ENCODE measurements around the gene C15orf62. TPM values are rescaled to one million over a fixed set of nuclear protein-coding genes. Genes with fewer than 3 reads are reported as not detected.

Gene C15orf62
- total RNA-seq, 2 experiments from 2014 or later = 0.58 to 0.80 TPM

DNA sequence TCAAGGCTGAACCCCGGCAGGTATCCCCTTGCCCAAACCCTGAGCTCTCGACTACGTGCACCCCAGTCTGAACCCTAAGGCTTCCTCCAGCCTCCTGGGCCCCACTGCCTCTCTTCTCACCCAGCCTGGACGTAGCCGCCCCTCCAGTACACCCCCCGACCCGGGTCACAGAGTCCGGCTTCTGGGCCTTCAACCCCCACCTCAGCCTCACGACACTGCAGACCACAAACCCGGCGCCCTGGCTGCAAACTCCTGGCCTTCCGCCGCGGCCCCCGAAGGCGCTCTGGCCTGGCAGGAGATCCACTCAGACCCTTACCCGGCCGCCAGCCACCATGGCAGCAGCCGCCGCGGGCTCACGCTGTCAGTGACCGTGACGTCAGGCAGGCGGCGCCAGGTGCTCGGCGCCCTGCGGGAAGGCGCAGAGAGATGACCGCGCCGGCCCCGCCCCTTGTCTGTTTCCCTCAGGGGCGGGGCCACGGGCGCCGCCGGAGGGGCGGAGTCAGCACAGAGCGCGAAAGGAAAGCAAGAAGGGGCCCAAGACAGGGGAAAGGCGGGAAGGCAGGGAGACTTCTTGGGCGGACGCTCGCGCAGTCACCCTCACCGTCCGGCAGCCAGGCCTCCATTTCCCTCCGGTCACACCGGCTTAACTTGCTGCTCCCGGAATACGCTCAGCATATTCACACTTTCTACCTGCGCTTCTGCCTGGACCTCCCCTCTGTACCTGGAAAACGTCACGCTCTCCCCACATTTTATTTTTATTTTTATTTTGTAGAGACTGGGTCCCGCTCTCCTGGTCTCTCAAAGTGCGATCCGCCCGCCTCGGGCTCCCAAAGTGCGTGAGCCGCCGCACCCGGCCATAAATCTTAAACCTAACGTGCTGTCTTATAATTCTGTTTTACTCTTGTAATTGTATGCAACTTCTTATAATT lies 14.6 kb upstream of the C15orf62 start, which contains the start of gene RMDN3:
Gene RMDN3 (minus strand): TSS at position 372 of the 929 bp plus-strand sequence. CDS start 471 bp downstream, outside the sequence.
- peak; percentile 97 for DNase-seq
- peak within 1 kb of the TSS; percentile 91 for H3K4me3 Mint-ChIP-seq
- ATAC-seq = peak; percentile 92
- H3K27ac Mint-ChIP-seq = peak within 1 kb of the TSS; percentile 99
- intact Hi-C loops (cut with DNase I, micrococcal nuclease) = loop anchor here (1.0 to 5.0 kb wide), 18 partner anchors 8 to 662 kb away; partner anchors contain the start of genes DNAJC17 (in 2 of the 2), ZFYVE19 (in 2 of the 2), BAHD1 (in 1 of the 2) and CCDC32 (in 1 of the 2)
- ChIA-PET CTCF (interaction anchor here (1.3 kb wide), 1 partner anchor 9 kb away, joined by 3 read pairs; the partner anchor contains the start of gene GCHFR), POLR2A (no interaction called here)
- H3K9me3 Mint-ChIP-seq (ENCODE audit: low read depth) = no peaks in the 10 kb centered on the region
- H3K4me1 Mint-ChIP-seq = peaks cover 27% of the 10 kb centered on the region
- H3K36me3 Mint-ChIP-seq (ENCODE audit: low read depth) = peaks cover 24% of the 10 kb centered on the region
- H3K27me3 Mint-ChIP-seq = no peaks in the 10 kb centered on the region

DNA sequence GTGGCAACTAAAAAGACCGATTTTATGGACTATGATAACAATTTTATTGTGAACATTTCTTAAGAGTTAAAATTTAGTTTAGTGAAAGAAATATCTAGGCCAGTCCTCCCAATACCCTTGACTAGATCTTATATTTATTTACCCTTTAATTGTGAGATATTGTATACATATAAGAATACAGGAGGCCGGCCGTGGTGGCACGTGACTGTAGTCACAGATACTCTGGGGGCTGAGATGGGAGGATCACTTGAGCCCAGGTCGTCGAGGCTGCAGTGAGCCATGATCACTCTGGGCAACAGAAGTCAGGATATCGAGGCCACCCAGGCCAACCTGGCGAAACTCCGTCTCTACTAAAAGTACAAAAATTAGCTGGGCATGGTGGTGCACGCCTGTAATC lies 14.0 kb upstream of the C15orf62 start:
- Mint-ChIP-seq H3K4me3 (peak overlapping the region; percentile 91), H3K27ac (peak overlapping the region; percentile 99), H3K4me1 (peaks cover 27% of the 10 kb centered on the region), H3K36me3 (ENCODE audit: low read depth) (peaks cover 21% of the 10 kb centered on the region), H3K9me3 (ENCODE audit: low read depth) (no peaks in the 10 kb centered on the region), H3K27me3 (no peaks in the 10 kb centered on the region)
- ATAC-seq (no peak), DNase-seq (peak; percentile 34)
- CTCF ChIA-PET = interaction anchor here (2.6 kb wide), 1 partner anchor 27 kb away, joined by 12 read pairs; no protein-coding TSS in a partner anchor
- POLR2A ChIA-PET = interaction anchor here (0.6 to 1.2 kb wide), 3 partner anchors 61 to 382 kb away, joined by 3 to 6 read pairs (median 5); no protein-coding TSS in a partner anchor
- intact Hi-C loops (cut with DNase I, micrococcal nuclease) = loop anchor here (1.0 to 5.0 kb wide), 17 partner anchors 7 to 576 kb away; partner anchors contain the start of genes DNAJC17 (in 2 of the 2), ZFYVE19 (in 2 of the 2), BAHD1 (in 1 of the 2) and CCDC32 (in 1 of the 2)

DNA sequence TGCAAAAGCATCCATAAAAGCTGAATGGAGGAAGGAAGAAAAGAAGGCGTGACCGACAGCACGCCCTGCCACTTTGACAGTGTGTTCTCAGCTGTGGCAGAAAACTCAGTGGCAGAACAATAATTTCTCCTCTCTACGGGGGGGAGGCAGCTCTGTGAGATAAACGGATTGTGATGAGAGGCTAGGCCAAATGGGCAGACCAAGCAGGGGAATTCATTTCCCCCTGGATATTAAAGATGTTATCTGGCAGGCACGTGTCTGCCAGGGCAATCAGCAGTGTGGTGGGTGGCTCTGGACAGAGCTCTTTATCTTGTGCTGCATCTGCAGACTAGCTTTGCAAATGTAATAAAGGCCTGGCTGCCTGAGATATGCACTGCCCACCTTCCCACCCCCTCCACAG lies 12.8 kb upstream of the C15orf62 start:
- CTCF ChIA-PET = interaction anchor here (0.7 to 2.6 kb wide), 3 partner anchors 9 to 157 kb away, joined by 3 to 12 read pairs (median 5); no protein-coding TSS in a partner anchor
- peaks cover 10% of the 10 kb centered on the region for H3K36me3 Mint-ChIP-seq (ENCODE audit: low read depth)
- intact Hi-C loops (cut with DNase I, micrococcal nuclease) = loop anchor here (5.0 kb wide), 2 partner anchors 65 to 195 kb away; partner anchors contain the start of gene CHAC1 (in 1 of the 2)
- H3K4me3 Mint-ChIP-seq = no peak overlapping the region
- no peaks in the 10 kb centered on the region for H3K9me3 Mint-ChIP-seq (ENCODE audit: low read depth)
- ATAC-seq = no peak
- peaks cover 22% of the 10 kb centered on the region for H3K4me1 Mint-ChIP-seq
- POLR2A ChIA-PET = interaction anchor here (0.6 to 1.2 kb wide), 4 partner anchors 8 to 71 kb away, joined by 3 to 7 read pairs (median 5); partner anchors contain the start of gene C15orf62
- DNase-seq = no peak
- H3K27ac Mint-ChIP-seq = no peak overlapping the region
- H3K27me3 Mint-ChIP-seq = no peaks in the 10 kb centered on the region

DNA sequence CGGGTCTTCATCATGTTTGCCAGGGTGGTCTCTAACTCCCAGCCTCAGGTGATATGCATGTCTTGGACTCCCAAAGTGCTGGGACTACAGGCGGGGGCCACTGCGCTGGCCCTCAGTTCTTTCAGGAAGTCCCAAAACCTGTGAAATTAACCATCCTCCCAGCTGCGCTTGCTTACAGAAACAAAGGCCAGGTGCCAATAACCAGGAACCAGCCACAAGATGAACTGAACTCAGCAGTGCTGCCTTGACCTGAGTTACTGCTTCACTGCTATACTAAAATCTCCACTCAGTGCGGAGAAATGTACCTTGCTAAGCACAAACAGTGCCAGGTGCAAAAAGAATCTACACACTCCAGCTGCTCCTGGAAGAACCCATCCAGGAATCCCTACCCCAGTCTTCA lies 9.8 kb upstream of the C15orf62 start:
- ChIA-PET CTCF (interaction anchor here (1.0 to 1.1 kb wide), 2 partner anchors 16 to 22 kb away, joined by 3 to 4 read pairs; no protein-coding TSS in a partner anchor), POLR2A (interaction anchor here (0.7 to 0.8 kb wide), 2 partner anchors 13 to 66 kb away, joined by 3 read pairs; no protein-coding TSS in a partner anchor)
- intact Hi-C loops (cut with DNase I, micrococcal nuclease) = loop anchor here (5.0 kb wide), 2 partner anchors 68 to 192 kb away; partner anchors contain the start of gene CHAC1 (in 1 of the 2)
- Mint-ChIP-seq H3K4me1 (peaks cover 17% of the 10 kb centered on the region), H3K9me3 (ENCODE audit: low read depth) (no peaks in the 10 kb centered on the region), H3K4me3 (no peak overlapping the region), H3K36me3 (ENCODE audit: low read depth) (no peaks in the 10 kb centered on the region), H3K27me3 (no peaks in the 10 kb centered on the region), H3K27ac (no peak overlapping the region)
- DNase-seq (no peak), ATAC-seq (no peak)

DNA sequence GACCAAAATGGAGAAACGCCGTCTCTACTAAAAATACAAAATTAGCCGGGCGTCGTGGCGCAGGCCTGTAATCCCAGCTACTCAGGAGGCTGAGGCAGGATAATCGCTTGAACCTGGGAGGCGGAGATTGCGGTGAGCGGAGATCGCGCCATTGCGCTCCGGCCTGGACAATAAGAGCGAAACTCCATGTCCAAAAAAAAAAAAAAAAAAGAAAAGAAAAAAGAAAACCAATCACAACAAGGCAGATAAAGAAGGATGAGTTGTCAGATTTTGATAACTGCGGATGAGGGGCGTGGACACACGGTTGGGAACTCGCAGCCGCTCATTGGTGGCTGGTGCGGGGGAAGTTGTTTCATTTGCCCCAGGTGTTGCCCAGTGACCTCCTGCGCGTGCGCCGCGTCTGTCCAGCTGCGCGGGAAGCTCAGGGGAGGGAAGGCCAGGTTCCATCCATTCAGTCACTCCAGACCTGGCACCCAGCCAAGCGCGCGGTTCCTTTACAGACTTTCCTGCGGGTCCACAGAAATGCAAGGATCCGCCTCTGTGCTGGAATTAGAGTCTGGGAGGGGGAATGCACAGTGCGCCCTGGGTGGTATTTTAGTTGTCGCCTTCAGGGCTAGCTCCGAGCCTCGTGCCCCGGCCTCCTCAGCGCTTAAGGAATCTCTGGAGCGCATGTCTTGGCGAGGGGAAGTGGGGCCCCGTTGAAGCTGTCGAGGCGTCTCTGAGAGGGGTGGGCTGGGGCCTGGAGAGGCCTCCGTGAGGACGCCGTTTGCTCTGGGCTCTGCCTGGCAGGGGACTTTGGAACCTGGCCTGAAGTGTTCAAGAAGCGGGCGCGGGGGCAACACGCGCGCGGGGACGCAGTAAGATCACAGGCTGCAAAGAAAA lies 6.6 kb upstream of the C15orf62 start:
- ATAC-seq (peak; percentile 12), DNase-seq (peak; percentile 71)
- POLR2A ChIA-PET = interaction anchor here (0.6 to 0.8 kb wide), 2 partner anchors 18 to 69 kb away, joined by 4 to 5 read pairs; partner anchors contain the start of gene RAD51
- peaks cover 2% of the 10 kb centered on the region for H3K36me3 Mint-ChIP-seq (ENCODE audit: low read depth)
- no peaks in the 10 kb centered on the region for H3K27me3 Mint-ChIP-seq
- peak overlapping the region; percentile 90 for H3K27ac Mint-ChIP-seq
- H3K9me3 Mint-ChIP-seq (ENCODE audit: low read depth) = no peaks in the 10 kb centered on the region
- CTCF ChIA-PET = interaction anchor here (1.4 to 1.5 kb wide), 2 partner anchors 16 to 19 kb away, joined by 4 to 7 read pairs; no protein-coding TSS in a partner anchor
- intact Hi-C loops (cut with DNase I, micrococcal nuclease) = loop anchor here in 1 of 2 experiments (1.0 to 2.0 kb wide), 2 partner anchors 8 to 354 kb away; partner anchors contain the start of genes INO80 and RMDN3
- peaks cover 26% of the 10 kb centered on the region for H3K4me1 Mint-ChIP-seq
- peak overlapping the region; percentile 79 for H3K4me3 Mint-ChIP-seq

DNA sequence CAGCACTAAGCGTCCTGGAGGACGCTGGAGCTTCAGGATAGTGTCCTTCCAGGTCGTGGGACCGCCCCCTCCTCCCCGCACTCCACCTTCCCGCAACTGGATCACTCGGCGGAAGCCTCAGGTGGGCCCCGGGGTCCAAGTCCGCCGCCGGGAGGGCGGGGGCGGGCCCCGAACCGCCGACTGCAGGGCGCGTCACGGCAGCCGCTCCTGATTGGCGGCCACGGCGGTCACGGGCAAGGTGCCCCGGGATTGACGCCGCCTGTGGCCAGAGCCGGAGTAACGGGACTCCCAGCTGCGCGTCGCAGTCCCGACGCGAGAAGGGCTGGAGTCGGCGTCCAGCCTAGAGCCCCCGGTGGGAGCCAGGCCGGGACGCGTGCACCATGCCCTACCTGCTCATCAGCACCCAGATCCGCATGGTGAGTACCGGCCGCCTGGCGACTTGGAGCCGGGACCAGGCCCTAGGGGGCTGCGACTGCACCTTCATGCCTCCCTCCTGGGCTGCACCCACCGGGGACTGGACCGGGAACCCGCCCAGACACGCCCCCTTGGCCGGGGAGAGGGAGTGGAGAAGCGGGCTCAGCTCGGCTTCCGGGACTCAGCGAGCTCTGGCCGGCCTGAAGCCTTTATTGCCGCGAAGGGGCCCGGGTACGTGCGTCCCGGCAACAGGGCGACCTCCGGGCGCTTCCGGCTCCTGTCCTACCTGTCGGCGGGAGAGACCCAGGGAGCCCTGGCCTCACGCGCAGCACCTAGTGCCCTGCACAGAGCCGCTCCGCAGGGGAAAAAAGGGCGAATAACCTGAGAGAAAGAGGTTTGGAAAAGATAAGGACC lies 5.8 kb upstream of the C15orf62 start, which contains the start of gene GCHFR:
Gene GCHFR (plus strand): TSS at position 268 of the 828 bp plus-strand sequence. CDS start 113 bp downstream, at position 381.
- no peaks in the 10 kb centered on the region for H3K27me3 Mint-ChIP-seq
- ChIA-PET POLR2A (interaction anchor here (0.5 to 1.6 kb wide), 4 partner anchors 7 to 726 kb away, joined by 3 to 6 read pairs (median 4); partner anchors contain the start of gene RAD51), CTCF (interaction anchor here (0.6 to 1.9 kb wide), 8 partner anchors 9 to 809 kb away, joined by 3 to 7 read pairs (median 4); partner anchors contain the start of gene RMDN3)
- ATAC-seq (peak; percentile 73), DNase-seq (peak; percentile 85)
- no peaks in the 10 kb centered on the region for H3K9me3 Mint-ChIP-seq (ENCODE audit: low read depth)
- intact Hi-C loops (cut with DNase I, micrococcal nuclease) = loop anchor here (1.0 to 2.0 kb wide), 5 partner anchors 9 to 353 kb away; partner anchors contain the start of genes DNAJC17 (in 2 of the 2), ZFYVE19 (in 2 of the 2), INO80 (in 1 of the 2) and RAD51 (in 1 of the 2)
- H3K27ac Mint-ChIP-seq = peak within 1 kb of the TSS; percentile 90
- peak within 1 kb of the TSS; percentile 79 for H3K4me3 Mint-ChIP-seq
- H3K36me3 Mint-ChIP-seq (ENCODE audit: low read depth) = peaks cover 6% of the 10 kb centered on the region
- H3K4me1 Mint-ChIP-seq = peaks cover 35% of the 10 kb centered on the region

DNA sequence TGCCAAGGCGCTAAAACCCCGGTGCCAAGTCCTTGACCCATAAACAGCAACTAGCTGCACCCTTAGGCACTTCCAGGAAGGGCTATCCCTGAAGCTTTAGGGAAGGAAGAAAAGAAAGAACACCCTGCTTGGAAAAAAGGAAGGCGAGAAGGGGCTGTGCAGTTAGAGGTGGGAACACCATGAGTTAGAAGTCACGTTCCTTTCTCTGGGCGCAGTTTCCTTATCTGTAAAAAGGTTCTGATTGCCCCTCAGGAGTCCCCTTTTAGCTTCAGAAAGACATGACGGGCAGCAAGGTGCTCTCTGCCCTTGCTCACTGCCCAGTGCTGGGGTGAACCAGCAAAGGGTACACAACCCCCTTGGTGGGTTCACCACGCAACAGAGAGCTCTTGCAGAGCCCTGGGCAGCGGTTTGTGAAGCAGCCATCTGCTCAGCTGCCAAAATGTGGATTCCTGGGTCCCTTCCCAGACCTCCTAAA lies 5.1 kb upstream of the C15orf62 start:
- H3K27ac Mint-ChIP-seq = peak overlapping the region; percentile 90

DNA sequence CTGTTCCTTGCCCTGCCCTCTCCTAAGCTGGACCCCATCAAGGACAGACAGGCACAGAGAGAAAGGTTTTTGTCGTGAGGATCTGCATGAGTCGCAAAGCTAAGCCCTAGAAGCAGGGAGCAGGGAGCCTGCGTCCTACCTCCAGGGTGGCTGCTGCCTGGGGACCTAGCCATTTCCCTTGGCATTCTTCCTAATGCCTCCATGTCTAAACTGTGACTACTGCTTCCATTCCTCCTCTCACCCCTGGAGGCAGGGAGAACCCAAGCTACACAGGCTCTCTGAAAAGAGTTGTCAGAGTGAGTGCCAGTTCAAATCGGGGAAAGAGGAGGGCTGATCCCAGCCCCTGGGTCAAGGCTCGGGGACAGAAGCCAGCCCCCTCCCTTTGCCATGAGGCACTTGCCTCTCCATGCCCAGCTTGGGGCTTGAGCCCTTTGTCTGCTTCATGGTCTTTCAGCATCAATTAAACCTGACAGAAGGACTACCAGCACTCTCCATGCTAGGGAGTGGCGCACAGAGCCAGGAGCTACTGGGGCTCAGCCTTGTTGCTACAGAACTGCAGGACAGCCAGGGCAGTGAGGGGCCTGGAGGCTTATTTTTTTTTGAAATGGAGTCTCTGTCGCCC lies 3.5 kb upstream of the C15orf62 start:
- ATAC-seq (no peak), DNase-seq (no peak)
- no peak overlapping the region for H3K4me3 Mint-ChIP-seq
- H3K9me3 Mint-ChIP-seq (ENCODE audit: low read depth) = no peaks in the 10 kb centered on the region
- H3K4me1 Mint-ChIP-seq = peaks cover 48% of the 10 kb centered on the region
- CTCF ChIA-PET = interaction anchor here (0.7 to 1.9 kb wide), 5 partner anchors 12 to 1129 kb away, joined by 3 to 5 read pairs (median 4); no protein-coding TSS in a partner anchor
- no peaks in the 10 kb centered on the region for H3K27me3 Mint-ChIP-seq
- peak overlapping the region; percentile 47 for H3K27ac Mint-ChIP-seq
- intact Hi-C loops (cut with DNase I, micrococcal nuclease) = no loop called here
- POLR2A ChIA-PET = interaction anchor here (0.5 to 1.4 kb wide), 4 partner anchors 16 to 187 kb away, joined by 3 to 11 read pairs (median 6); partner anchors contain the start of gene CHAC1
- H3K36me3 Mint-ChIP-seq (ENCODE audit: low read depth) = peaks cover 6% of the 10 kb centered on the region

More for the DNA sequence above, 5.1 kb upstream of the C15orf62 start:
- intact Hi-C loops (cut with DNase I, micrococcal nuclease) = loop anchor here (1.0 to 2.0 kb wide), 4 partner anchors 9 to 70 kb away; partner anchors contain the start of genes DNAJC17 (in 2 of the 2), ZFYVE19 (in 2 of the 2), RAD51 (in 1 of the 2) and RMDN3 (in 1 of the 2)
- ChIA-PET POLR2A (interaction anchor here (0.7 to 1.6 kb wide), 3 partner anchors 8 to 79 kb away, joined by 3 to 4 read pairs (median 3); no protein-coding TSS in a partner anchor), CTCF (interaction anchor here (0.7 to 1.9 kb wide), 6 partner anchors 10 to 131 kb away, joined by 3 to 7 read pairs (median 4); partner anchors contain the start of gene RMDN3)
- Mint-ChIP-seq H3K9me3 (ENCODE audit: low read depth) (no peaks in the 10 kb centered on the region), H3K27me3 (no peaks in the 10 kb centered on the region), H3K4me1 (peaks cover 41% of the 10 kb centered on the region), H3K4me3 (peak overlapping the region; percentile 79), H3K36me3 (ENCODE audit: low read depth) (peaks cover 6% of the 10 kb centered on the region)
- no peak for DNase-seq
- ATAC-seq = no peak
